Fibroblast of villous mesenchyme (primary cell): ENCODE data around the gene ATAD2B. TPM values are rescaled to one million over a fixed set of nuclear protein-coding genes. Genes with fewer than 3 reads are reported as not detected.

ENCODE experiments used
- DNase-seq: peaks from one replicate; pipeline ENCODE4 v3.0.0-alpha.2; 2010; ENCODE audit warnings: low read depth
- H3K4me3 ChIP-seq: 2 replicates; pipeline ENCODE4 v1.5.1; 2011; ENCODE audit warnings: low read depth, mild to moderate bottlenecking, low read length
- total RNA-seq: library from RNA; depleted of rRNA; stranded (reverse); fragments of >200 nt; gene quantifications from 2 replicates; pipeline ENCODE4 v1.2.3, GENCODE V29; 2012
- TF ChIP-seq, protein P1 (sequence below): IDR thresholded peaks from 2 replicates; pipeline ENCODE4 v1.5.1; 2012; ENCODE audit warnings: low read depth, mild to moderate bottlenecking, low read length; ENCODE audit not compliant: insufficient read depth

ATAD2B gene
- total RNA-seq, 1 donor: 16.0 TPM

DNA sequence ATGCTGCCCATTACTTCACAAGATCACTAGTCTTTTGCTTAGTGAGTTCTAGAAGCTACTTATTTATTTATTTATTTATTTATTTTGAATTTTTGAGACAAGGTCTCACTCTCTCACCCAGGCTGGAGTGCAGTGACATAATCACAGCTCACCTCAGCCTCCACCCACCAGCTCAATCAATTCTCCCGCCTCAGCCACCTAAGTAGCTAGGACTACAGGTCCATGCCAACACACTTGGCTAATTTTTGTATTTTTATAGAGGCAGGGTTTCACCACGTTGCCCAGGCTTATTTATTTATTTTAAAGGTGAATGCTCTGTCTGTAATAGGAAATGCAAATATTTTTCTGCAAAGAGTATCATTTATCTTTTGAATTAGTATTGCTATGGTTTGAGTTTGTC is 67.7 kb downstream of the ATAD2B start:
- DNase-seq: no peak
- TF ChIP-seq, protein P1, sequence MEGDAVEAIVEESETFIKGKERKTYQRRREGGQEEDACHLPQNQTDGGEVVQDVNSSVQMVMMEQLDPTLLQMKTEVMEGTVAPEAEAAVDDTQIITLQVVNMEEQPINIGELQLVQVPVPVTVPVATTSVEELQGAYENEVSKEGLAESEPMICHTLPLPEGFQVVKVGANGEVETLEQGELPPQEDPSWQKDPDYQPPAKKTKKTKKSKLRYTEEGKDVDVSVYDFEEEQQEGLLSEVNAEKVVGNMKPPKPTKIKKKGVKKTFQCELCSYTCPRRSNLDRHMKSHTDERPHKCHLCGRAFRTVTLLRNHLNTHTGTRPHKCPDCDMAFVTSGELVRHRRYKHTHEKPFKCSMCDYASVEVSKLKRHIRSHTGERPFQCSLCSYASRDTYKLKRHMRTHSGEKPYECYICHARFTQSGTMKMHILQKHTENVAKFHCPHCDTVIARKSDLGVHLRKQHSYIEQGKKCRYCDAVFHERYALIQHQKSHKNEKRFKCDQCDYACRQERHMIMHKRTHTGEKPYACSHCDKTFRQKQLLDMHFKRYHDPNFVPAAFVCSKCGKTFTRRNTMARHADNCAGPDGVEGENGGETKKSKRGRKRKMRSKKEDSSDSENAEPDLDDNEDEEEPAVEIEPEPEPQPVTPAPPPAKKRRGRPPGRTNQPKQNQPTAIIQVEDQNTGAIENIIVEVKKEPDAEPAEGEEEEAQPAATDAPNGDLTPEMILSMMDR: no peak
- no peak overlapping the region for H3K4me3 ChIP-seq

DNA sequence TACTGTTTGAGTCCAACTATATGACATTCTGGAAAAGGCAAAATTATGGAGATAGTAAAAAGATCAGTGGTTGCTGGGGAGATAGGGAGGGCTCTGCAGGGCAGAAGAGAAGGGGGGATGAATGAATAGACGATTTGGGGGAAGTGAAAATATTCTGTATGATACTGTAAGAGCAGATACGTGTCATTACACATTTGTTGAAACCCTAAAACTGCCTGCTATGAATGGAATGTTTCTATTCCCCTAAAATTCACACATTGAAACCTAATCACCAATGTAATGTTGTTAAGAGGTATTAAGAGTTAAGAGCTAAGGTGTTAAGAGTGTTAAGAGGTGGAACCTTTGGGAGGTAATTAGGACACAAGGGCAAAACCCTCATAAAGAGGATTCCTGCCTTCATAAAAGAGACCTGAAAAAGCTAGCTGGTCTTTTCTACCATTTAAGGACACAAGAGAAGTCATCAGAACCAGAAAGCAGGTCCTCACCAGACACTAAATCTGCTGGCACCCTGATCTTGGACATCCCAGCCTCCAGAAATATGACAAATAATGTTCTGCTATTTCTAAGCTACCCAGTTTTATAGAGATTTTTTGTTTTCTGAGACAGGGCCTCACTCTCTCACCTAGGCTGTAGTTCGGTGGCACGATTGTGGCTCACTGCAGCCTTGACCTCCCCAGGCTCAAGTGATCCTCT is 76.2 kb downstream of the ATAD2B start:
- TF ChIP-seq, protein P1: no peak
- DNase-seq: no peak
- H3K4me3 ChIP-seq: no peak overlapping the region

DNA sequence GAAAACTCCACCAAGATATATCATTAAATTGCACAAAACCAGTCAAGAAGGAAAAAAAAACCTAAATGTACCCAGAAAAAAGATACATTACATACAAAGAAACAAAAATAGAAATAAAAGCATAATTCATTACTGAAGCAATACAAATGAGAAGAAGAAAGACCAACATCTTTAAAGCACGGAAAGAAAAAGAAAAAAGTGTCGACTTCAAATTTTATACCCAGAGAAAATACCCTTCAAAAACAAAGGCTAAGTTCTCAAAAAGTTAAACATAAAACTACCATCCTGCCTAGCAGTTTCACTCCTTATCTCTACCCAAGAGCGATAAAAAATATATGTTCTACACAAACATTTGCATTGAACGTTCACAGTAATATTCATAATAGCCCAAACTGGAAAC is 82.0 kb downstream of the ATAD2B start:
- no peak overlapping the region for H3K4me3 ChIP-seq
- TF ChIP-seq, protein P1: no peak
- no peak for DNase-seq

DNA sequence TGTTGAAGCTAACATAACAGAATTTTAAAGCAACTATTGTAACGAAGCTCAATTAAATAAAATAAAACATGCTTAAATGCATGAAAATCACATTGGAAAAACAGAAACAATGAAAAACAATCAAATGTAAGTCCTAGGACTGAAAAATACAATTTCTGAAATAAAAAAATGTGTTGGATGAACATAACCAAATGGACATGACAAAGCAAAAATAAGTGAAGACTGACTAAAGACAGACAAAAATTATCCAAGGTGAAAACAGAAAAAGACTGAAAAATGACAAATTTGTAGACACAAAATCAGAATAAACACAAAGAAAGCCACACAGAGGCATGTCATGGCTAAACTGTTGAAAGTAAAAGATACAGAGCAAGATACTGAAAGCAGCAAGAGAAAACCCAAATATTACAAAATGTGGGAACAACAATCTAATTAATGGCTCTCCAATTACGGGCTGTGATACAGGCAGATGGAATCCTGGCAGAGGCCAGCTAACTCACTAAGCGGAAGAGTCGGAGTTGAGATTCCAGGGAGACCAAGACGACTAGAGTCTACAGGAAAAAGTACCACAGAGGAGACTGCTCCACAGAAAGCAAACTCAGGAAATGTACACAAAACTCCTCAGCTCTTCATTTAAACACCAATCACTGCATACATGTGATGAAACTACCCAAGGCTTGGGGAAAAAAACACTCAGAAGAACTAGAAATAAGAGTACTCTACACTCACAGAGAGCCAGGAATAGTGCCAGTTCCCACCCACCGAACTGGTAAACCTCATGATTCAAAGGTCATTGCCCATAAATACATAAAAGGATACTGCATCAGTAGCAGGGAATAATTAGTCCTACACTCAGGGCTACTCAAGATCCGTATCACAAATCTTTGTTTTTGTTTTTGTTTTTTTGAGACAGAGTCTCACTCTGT is 83.6 kb downstream of the ATAD2B start:
- TF ChIP-seq, protein P1: no peak
- H3K4me3 ChIP-seq: no peak overlapping the region
- DNase-seq: peak; percentile 79

DNA sequence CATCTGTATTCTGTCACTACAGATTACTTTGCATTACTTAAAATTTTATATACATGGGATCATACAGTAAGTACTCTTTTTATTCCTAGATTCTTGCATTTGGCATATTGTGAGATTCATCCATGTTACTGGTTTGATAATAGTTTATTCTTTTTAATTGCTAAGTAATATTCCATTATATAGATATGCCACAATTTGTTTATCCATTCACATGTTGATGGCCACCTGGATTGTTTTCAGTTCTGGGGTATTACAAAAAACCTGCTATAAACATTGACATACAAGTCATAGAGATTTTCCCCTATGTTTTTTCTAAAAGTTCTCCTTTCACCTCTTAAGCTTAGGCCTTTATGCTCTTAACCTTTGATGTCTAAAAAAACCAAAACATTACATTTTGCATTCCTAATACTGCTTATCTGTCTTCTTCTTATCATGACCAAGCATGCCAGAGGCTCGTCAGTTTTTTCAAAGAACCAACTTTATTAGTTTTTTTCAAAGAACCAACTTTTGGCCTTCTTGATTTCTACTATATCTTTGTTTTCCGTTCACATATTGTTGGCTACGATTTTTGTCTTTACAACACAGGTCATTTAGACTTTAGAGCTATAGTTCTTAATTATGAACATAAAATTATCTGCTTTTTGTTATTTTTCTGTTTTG is 86.9 kb downstream of the ATAD2B start:
- DNase-seq: no peak
- TF ChIP-seq, protein P1: no peak
- no peak overlapping the region for H3K4me3 ChIP-seq

DNA sequence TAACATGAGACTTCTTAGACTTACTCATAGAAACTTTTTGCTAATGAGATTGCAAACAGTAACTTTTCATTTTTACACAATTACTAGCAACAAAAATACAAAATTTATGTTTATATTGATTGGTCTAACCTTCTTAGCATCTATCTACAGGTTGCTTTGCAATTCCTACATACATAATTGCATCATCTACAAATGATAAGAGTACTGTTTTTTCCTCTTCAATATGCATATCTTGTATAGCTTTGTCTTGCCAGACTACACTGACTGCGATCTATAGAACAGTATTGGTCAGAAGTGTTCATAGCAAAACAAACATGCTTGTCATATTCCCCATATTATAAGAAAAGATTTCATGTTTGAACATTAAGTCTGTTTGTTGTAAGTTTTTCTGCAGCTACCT is 87.9 kb downstream of the ATAD2B start:
- TF ChIP-seq, protein P1: no peak
- no peak for DNase-seq
- H3K4me3 ChIP-seq: no peak overlapping the region
